Activated CD4-positive, alpha-beta memory T cell treated with anti-CD3 and anti-CD28 coated beads, Interleukin-2, amount 10 ng/mL, durations not matched to agents 7 days and 5 days (primary cell): ENCODE results near the gene BPIFB1. TPM values are rescaled to one million over a fixed set of nuclear protein-coding genes. Genes with fewer than 3 reads are reported as not detected.

Source experiments
- CTCF ChIA-PET: fragments of 350-600 bp; sonication (Branson Sonifier 250); formaldehyde crosslinking; loops from one replicate; lab custom pipeline; 2021; ENCODE audit warnings: antibody characterized with exemption, inconsistent platforms; lab: Charles Lee
- POLR2A ChIA-PET: fragments of 350-600 bp; sonication (Branson Sonifier 250); formaldehyde crosslinking; loops from one replicate; lab custom pipeline; 2021; ENCODE audit warnings: antibody characterized with exemption; lab: Charles Lee
- DNase-seq: peaks from one replicate; pipeline ENCODE4 v3.0.0-alpha.2; 2020
- H3K27ac Mint-ChIP-seq: one replicate; pipeline ENCODE4 v1.8.0; 2021; ENCODE audit warnings: mild to moderate bottlenecking, mixed read lengths
- H3K27me3 Mint-ChIP-seq: one replicate; pipeline ENCODE4 v1.8.0; 2021; ENCODE audit warnings: mixed read lengths
- H3K36me3 Mint-ChIP-seq: one replicate; pipeline ENCODE4 v1.8.0; 2021; ENCODE audit warnings: low read depth, mixed read lengths
- H3K4me1 Mint-ChIP-seq: one replicate; pipeline ENCODE4 v1.8.0; 2021; ENCODE audit warnings: mixed read lengths
- H3K4me3 Mint-ChIP-seq: one replicate; pipeline ENCODE4 v1.8.0; 2021; ENCODE audit warnings: mild to moderate bottlenecking, mixed read lengths
- H3K9me3 Mint-ChIP-seq: one replicate; pipeline ENCODE4 v1.8.0; 2021; ENCODE audit warnings: mixed read lengths
- total RNA-seq, 2 experiments: library from RNA; stranded (reverse); gene quantifications; one replicate each; pipeline ENCODE4 v1.2.3, GENCODE V29; 2021

BPIFB1 gene
- total RNA-seq, 2 experiments from 2014 or later, result not detected

- POLR2A ChIA-PET, result no interaction called here
- CTCF ChIA-PET, result interaction anchor here (1.0 to 1.9 kb wide), 3 partner anchors 9 to 390 kb away, joined by 3 to 11 read pairs (median 4); no protein-coding TSS in a partner anchor
- no peak for DNase-seq
- Mint-ChIP-seq H3K4me1 (no peaks in the 10 kb centered on the region), H3K4me3 (no peak overlapping the region), H3K36me3 (no peaks in the 10 kb centered on the region), H3K9me3 (no peaks in the 10 kb centered on the region), H3K27ac (no peak overlapping the region), H3K27me3 (peaks cover 6% of the 10 kb centered on the region)
These were observed 8.4 kb downstream of the BPIFB1 start for GRCh38 chr20:33291416-33291815.

- Mint-ChIP-seq H3K4me3 (no peak overlapping the region), H3K27me3 (peaks cover 6% of the 10 kb centered on the region), H3K36me3 (no peaks in the 10 kb centered on the region), H3K4me1 (no peaks in the 10 kb centered on the region), H3K27ac (no peak overlapping the region), H3K9me3 (no peaks in the 10 kb centered on the region)
- DNase-seq, result peak; percentile 68
- CTCF ChIA-PET, result interaction anchor here (0.9 to 1.9 kb wide), 7 partner anchors 9 to 513 kb away, joined by 3 to 11 read pairs (median 3); no protein-coding TSS in a partner anchor
- POLR2A ChIA-PET, result no interaction called here
These were observed 8.9 kb downstream of the BPIFB1 start for GRCh38 chr20:33291830-33292355.

- H3K36me3 Mint-ChIP-seq, result no peaks in the 10 kb centered on the region
- CTCF ChIA-PET, result no interaction called here
These were observed 13.2 kb downstream of the BPIFB1 start for GRCh38 chr20:33296206-33296605.

GRCh38 chr20:33298391-33298790 lies 15.4 kb downstream of the BPIFB1 start:
- peaks cover 8% of the 10 kb centered on the region for H3K27me3 Mint-ChIP-seq
- CTCF ChIA-PET, result no interaction called here
- no peak overlapping the region for H3K4me3 Mint-ChIP-seq
- DNase-seq, result no peak
- POLR2A ChIA-PET, result no interaction called here
- H3K9me3 Mint-ChIP-seq, result no peaks in the 10 kb centered on the region
- H3K27ac Mint-ChIP-seq, result no peak overlapping the region
- no peaks in the 10 kb centered on the region for H3K36me3 Mint-ChIP-seq
- H3K4me1 Mint-ChIP-seq, result no peaks in the 10 kb centered on the region

More at GRCh38 chr20:33296206-33296605, 13.2 kb downstream of the BPIFB1 start:
- DNase-seq, result no peak
- Mint-ChIP-seq H3K27me3 (peaks cover 8% of the 10 kb centered on the region), H3K9me3 (no peaks in the 10 kb centered on the region), H3K27ac (no peak overlapping the region), H3K4me3 (no peak overlapping the region), H3K4me1 (no peaks in the 10 kb centered on the region)
- POLR2A ChIA-PET, result no interaction called here

- H3K36me3 Mint-ChIP-seq, result no peaks in the 10 kb centered on the region
- no peaks in the 10 kb centered on the region for H3K4me1 Mint-ChIP-seq
- peaks cover 8% of the 10 kb centered on the region for H3K27me3 Mint-ChIP-seq
- H3K9me3 Mint-ChIP-seq, result no peaks in the 10 kb centered on the region
- POLR2A ChIA-PET, result no interaction called here
- CTCF ChIA-PET, result interaction anchor here (0.7 to 2.7 kb wide), 9 partner anchors 10 to 510 kb away, joined by 3 to 9 read pairs (median 3); no protein-coding TSS in a partner anchor
- H3K27ac Mint-ChIP-seq, result no peak overlapping the region
- H3K4me3 Mint-ChIP-seq, result no peak overlapping the region
- DNase-seq, result peak; percentile 70
These were observed 16.1 kb downstream of the BPIFB1 start for GRCh38 chr20:33299111-33299603.

GRCh38 chr20:33301192-33301930 lies 18.3 kb downstream of the BPIFB1 start:
- no peaks in the 10 kb centered on the region for H3K9me3 Mint-ChIP-seq

GRCh38 chr20:33303595-33303994 lies 20.6 kb downstream of the BPIFB1 start:
- Mint-ChIP-seq H3K4me3 (no peak overlapping the region), H3K36me3 (no peaks in the 10 kb centered on the region), H3K9me3 (peaks cover under 1% of the 10 kb centered on the region), H3K27ac (no peak overlapping the region), H3K27me3 (no peaks in the 10 kb centered on the region), H3K4me1 (no peaks in the 10 kb centered on the region)
- ChIA-PET POLR2A (no interaction called here), CTCF (interaction anchor here (0.5 kb wide), 1 partner anchor 16 kb away, joined by 3 read pairs; no protein-coding TSS in a partner anchor)
- DNase-seq, result no peak

More at GRCh38 chr20:33301192-33301930, 18.3 kb downstream of the BPIFB1 start:
- H3K27me3 Mint-ChIP-seq, result peaks cover 5% of the 10 kb centered on the region
- no peaks in the 10 kb centered on the region for H3K36me3 Mint-ChIP-seq
- ChIA-PET CTCF (interaction anchor here (1.4 to 2.7 kb wide), 3 partner anchors 10 to 37 kb away, joined by 4 to 9 read pairs (median 7); no protein-coding TSS in a partner anchor), POLR2A (no interaction called here)
- no peak overlapping the region for H3K4me3 Mint-ChIP-seq
- H3K4me1 Mint-ChIP-seq, result no peaks in the 10 kb centered on the region
- no peak overlapping the region for H3K27ac Mint-ChIP-seq
- no peak for DNase-seq

GRCh38 chr20:33304046-33304445 lies 21.0 kb downstream of the BPIFB1 start:
- Mint-ChIP-seq H3K36me3 (no peaks in the 10 kb centered on the region), H3K9me3 (peaks cover 2% of the 10 kb centered on the region), H3K27me3 (no peaks in the 10 kb centered on the region), H3K4me1 (no peaks in the 10 kb centered on the region), H3K4me3 (no peak overlapping the region), H3K27ac (no peak overlapping the region)
- CTCF ChIA-PET, result no interaction called here
- POLR2A ChIA-PET, result no interaction called here
- DNase-seq, result no peak

GRCh38 chr20:33305589-33306057 lies 22.6 kb downstream of the BPIFB1 start:
- no peak overlapping the region for H3K4me3 Mint-ChIP-seq
- CTCF ChIA-PET, result no interaction called here
- no peak for DNase-seq
- peaks cover 2% of the 10 kb centered on the region for H3K9me3 Mint-ChIP-seq
- H3K27me3 Mint-ChIP-seq, result no peaks in the 10 kb centered on the region
- H3K27ac Mint-ChIP-seq, result no peak overlapping the region
- POLR2A ChIA-PET, result no interaction called here
- no peaks in the 10 kb centered on the region for H3K4me1 Mint-ChIP-seq
- H3K36me3 Mint-ChIP-seq, result no peaks in the 10 kb centered on the region

GRCh38 chr20:33306228-33306627 lies 23.2 kb downstream of the BPIFB1 start:
- no peaks in the 10 kb centered on the region for H3K4me1 Mint-ChIP-seq
- H3K9me3 Mint-ChIP-seq, result peaks cover 2% of the 10 kb centered on the region
- H3K4me3 Mint-ChIP-seq, result no peak overlapping the region
- DNase-seq, result no peak
- H3K27ac Mint-ChIP-seq, result no peak overlapping the region
- H3K36me3 Mint-ChIP-seq, result no peaks in the 10 kb centered on the region
- H3K27me3 Mint-ChIP-seq, result no peaks in the 10 kb centered on the region
- ChIA-PET CTCF (no interaction called here), POLR2A (no interaction called here)

- no peak overlapping the region for H3K27ac Mint-ChIP-seq
- H3K4me3 Mint-ChIP-seq, result no peak overlapping the region
- no peaks in the 10 kb centered on the region for H3K4me1 Mint-ChIP-seq
- ChIA-PET POLR2A (no interaction called here), CTCF (no interaction called here)
- H3K9me3 Mint-ChIP-seq, result peaks cover 2% of the 10 kb centered on the region
- no peak for DNase-seq
- H3K27me3 Mint-ChIP-seq, result no peaks in the 10 kb centered on the region
- H3K36me3 Mint-ChIP-seq, result no peaks in the 10 kb centered on the region
These were observed 23.8 kb downstream of the BPIFB1 start for GRCh38 chr20:33306807-33307206.

GRCh38 chr20:33308668-33309067 lies 25.7 kb downstream of the BPIFB1 start:
- Mint-ChIP-seq H3K27me3 (no peaks in the 10 kb centered on the region), H3K36me3 (no peaks in the 10 kb centered on the region), H3K27ac (no peak overlapping the region), H3K4me1 (peaks cover 1% of the 10 kb centered on the region), H3K9me3 (peaks cover 2% of the 10 kb centered on the region), H3K4me3 (no peak overlapping the region)
- no peak for DNase-seq
- CTCF ChIA-PET, result no interaction called here
- POLR2A ChIA-PET, result no interaction called here

- Mint-ChIP-seq H3K27me3 (no peaks in the 10 kb centered on the region), H3K36me3 (no peaks in the 10 kb centered on the region), H3K27ac (no peak overlapping the region), H3K4me1 (peaks cover 1% of the 10 kb centered on the region), H3K4me3 (no peak overlapping the region), H3K9me3 (peaks cover 2% of the 10 kb centered on the region)
- no peak for DNase-seq
- POLR2A ChIA-PET, result no interaction called here
- CTCF ChIA-PET, result no interaction called here
These were observed 26.6 kb downstream of the BPIFB1 start for GRCh38 chr20:33309631-33310030.
